IPS-20b (cell line): ENCODE measurements around the gene MESD.
"Not testable (repeated sequence)": the region's sequence is repeated elsewhere in the genome, so short reads cannot be mapped to it uniquely, and the experiment has no call there.

Source experiments
- H3K27ac ChIP-seq: one replicate; pipeline ENCODE4 v1.5.1; 2013; ENCODE audit warnings: low read length
- H3K27me3 ChIP-seq: 2 replicates; pipeline ENCODE4 v1.6.1; 2013; ENCODE audit warnings: mild to moderate bottlenecking, low read length, inconsistent platforms; ENCODE audit not compliant: insufficient read depth
- H3K36me3 ChIP-seq: 2 replicates; pipeline ENCODE4 v1.6.1; 2013; ENCODE audit warnings: low read depth, mild to moderate bottlenecking, inconsistent platforms, low read length, moderate library complexity; ENCODE audit not compliant: insufficient read depth
- H3K4me1 ChIP-seq: 2 replicates; pipeline ENCODE4 v1.6.1; 2013; ENCODE audit warnings: mild to moderate bottlenecking, control low read depth, inconsistent platforms, low read length, moderate library complexity; ENCODE audit not compliant: insufficient read depth
- H3K4me3 ChIP-seq: 2 replicates; pipeline ENCODE4 v1.5.1; 2013; ENCODE audit warnings: mild to moderate bottlenecking, low read length, inconsistent platforms
- H3K9ac ChIP-seq: 2 replicates; pipeline ENCODE4 v1.6.1; 2013; ENCODE audit warnings: low read depth, mild to moderate bottlenecking, inconsistent platforms, low read length, moderate library complexity
- H3K9me3 ChIP-seq: 2 replicates; pipeline ENCODE4 v1.6.1; 2013; ENCODE audit warnings: mild to moderate bottlenecking, low read depth, low read length, inconsistent platforms; ENCODE audit not compliant: insufficient read depth

Gene MESD

DNA sequence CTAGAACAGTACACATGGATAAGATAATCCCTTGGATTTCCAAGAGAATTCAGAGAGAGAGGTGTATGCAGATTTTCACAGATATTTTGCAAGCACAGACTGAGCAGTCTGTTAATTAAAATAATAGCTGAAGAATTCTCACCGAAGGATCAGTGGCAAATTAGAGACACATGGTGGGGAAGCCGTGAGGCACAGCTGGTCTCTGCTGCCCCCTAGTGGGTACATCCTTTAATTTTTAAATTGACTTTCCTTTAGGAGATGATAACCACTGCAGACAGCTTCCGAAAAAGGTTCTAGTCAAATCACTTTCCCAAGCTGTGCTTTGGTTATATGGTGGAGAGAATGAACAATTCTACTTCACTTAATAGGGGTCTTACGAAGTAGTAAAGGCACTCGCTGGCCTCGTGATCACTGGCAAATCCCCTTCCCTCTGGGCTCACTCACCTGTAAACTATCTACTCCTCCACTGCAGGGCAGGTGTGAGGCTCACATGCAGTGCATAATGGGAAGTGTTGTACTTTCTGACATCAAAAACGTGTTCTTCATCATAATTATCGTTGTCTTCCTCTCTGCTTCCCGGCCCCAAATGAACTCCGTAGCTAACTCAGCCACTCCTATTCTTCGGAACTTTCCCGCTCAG is 19.5 kb downstream of the MESD start:
- Histone ChIP-seq H3K27ac (no peak overlapping the region), H3K36me3 (peaks cover 13% of the 10 kb centered on the region; the same call in 1 of the 2 replicates), H3K27me3 (no peaks in the 10 kb centered on the region), H3K4me3 (no peak overlapping the region), H3K9me3 (no peaks in the 10 kb centered on the region), H3K9ac (no peak overlapping the region), H3K4me1 (peaks cover 23% of the 10 kb centered on the region)

DNA sequence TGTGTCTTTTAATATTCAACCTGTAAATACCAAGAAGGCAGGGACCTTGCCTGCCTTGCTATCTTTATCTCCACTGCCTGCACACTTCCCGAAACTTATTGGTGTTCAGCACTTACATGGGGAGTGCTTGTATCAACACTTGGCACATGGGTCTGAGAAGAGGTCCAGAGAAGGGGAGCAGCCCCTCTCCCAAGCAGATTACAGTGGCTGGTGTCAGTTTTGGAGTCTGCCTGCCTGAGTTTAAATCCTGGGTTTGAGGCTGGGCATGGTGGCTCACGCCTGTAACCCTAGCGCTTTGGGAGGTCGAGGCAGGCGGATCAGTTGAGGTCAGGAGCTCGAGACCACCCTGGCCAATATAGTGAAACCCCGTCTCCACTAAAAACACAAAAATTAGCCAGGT is 20.3 kb downstream of the MESD start:
- Histone ChIP-seq H3K9me3 (no peaks in the 10 kb centered on the region), H3K36me3 (peaks cover 13% of the 10 kb centered on the region; the same call in 1 of the 2 replicates), H3K27me3 (no peaks in the 10 kb centered on the region), H3K4me3 (no peak overlapping the region), H3K9ac (no peak overlapping the region), H3K27ac (no peak overlapping the region), H3K4me1 (peaks cover 23% of the 10 kb centered on the region)

DNA sequence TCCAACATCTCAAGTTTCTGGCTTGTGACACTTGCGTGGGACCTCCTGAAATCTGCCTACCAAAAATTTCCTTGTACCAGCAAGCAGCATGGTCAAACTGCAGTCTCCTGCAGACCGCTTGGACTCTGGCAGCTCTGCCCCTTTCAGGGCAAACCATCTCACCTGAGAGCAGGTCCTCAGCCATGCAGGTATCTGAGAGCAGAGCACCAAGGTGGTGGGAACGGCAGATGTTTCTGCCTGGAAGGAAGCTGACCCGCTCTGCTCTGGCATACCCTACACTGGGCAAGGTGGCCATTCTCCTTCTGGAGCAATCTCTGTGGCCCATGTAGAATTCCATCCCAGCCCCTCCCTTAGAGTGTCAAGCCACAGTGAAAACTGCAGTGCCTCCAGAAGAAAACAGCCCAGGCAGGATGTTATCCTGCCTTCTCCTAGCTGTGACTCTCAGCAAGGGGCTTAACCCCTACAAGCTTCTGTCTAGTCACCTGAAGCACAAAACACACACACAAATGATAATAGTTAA is 21.6 kb downstream of the MESD start:
- peaks cover 13% of the 10 kb centered on the region; the same call in 1 of the 2 replicates for H3K36me3 ChIP-seq
- peak overlapping the region; percentile 58 for H3K27ac ChIP-seq
- no peaks in the 10 kb centered on the region for H3K9me3 ChIP-seq
- H3K9ac ChIP-seq = peak overlapping the region; percentile 58; the same call in 1 of the 2 replicates
- H3K4me1 ChIP-seq = peaks cover 23% of the 10 kb centered on the region
- peak overlapping the region; percentile 42; the same call in 1 of the 2 replicates for H3K4me3 ChIP-seq
- H3K27me3 ChIP-seq = no peaks in the 10 kb centered on the region

DNA sequence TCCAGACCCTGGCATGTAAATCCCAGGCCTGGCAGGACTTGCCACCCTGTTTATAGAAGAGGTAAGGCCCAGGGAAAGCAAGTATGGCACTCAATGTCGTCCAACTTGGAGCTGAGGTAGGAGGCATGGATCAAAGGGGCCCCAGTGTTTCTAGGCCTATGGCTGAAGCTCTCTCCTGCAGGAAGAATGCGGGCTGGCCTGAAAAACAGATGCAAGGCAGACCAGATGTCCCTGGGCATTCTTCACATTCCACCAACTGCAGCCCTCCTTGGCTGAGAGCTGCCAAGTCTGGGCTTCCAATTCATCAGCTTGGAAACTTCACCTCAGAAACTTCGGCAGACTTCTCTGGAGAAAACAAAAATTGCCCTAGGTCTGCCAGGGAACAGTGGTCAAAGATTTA is 22.2 kb downstream of the MESD start:
- Histone ChIP-seq H3K4me3 (peak overlapping the region; percentile 42; the same call in 1 of the 2 replicates), H3K4me1 (peaks cover 23% of the 10 kb centered on the region), H3K36me3 (peaks cover 13% of the 10 kb centered on the region; the same call in 1 of the 2 replicates), H3K9me3 (no peaks in the 10 kb centered on the region), H3K27me3 (no peaks in the 10 kb centered on the region), H3K27ac (no peak overlapping the region), H3K9ac (peak overlapping the region; percentile 58; the same call in 1 of the 2 replicates)

DNA sequence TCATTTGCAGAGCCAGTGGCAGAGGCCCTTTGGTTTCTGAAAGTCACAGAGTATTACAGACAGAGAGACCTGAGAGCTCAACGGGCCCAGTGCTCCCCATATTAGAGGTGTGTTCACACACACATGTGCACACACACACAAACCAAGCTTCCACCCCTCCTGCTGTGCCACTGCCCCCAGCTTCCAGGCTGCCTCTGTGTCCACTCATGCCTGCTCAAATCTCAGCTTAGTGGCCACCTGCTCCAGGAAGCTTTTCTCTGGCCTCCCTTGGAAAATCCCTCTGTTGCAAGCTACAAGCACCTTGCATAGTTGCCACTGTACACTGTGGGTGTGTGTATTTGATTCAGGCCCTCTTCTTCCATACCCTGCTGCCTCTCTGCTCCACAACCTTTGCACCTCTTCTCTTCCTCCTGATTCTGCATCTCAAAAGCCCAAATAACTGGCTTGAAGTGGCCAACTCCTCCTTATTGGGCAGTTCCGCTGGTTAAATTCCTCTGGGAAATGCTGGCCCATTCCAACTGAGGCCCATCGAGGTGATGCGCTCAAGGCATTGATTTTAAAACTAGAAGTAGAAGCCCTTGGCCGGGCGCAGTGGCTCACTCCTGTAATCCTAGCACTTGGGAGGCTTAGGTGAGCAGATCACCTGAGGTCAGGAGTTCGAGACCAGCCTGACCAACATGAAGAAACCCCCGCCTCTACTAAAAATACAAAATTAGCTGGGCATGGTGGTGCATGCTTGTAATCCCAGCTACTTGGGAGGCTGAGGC is 23.0 kb downstream of the MESD start:
- peaks cover 13% of the 10 kb centered on the region; the same call in 1 of the 2 replicates for H3K36me3 ChIP-seq
- H3K27me3 ChIP-seq = no peaks in the 10 kb centered on the region
- no peaks in the 10 kb centered on the region for H3K9me3 ChIP-seq
- peaks cover 23% of the 10 kb centered on the region for H3K4me1 ChIP-seq
- H3K27ac ChIP-seq = no peak overlapping the region
- no peak overlapping the region for H3K9ac ChIP-seq
- no peak overlapping the region for H3K4me3 ChIP-seq

DNA sequence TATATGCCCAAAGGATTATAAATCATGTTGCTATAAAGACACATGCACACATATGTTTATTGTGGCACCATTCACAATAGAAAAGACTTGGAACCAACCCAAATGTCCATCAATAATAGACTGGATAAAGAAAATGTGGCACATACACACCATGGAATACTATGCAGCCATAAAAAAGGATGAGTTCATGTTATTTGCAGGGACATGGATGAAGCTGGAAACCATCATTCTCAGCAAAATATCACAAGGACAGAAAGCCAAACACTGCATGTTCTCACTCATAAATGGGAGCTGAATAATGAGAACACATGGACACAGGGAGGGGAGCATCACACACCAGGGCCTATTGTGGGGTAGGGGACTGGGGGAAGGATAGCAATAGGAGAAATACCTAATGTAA is 24.2 kb downstream of the MESD start:
- H3K27ac ChIP-seq, H3K9me3 ChIP-seq, H3K27me3 ChIP-seq, H3K4me3 ChIP-seq, H3K9ac ChIP-seq: not testable (repeated sequence)
- Histone ChIP-seq H3K4me1 (peaks cover 12% of the 10 kb centered on the region; the same call in 1 of the 2 replicates), H3K36me3 (peaks cover 13% of the 10 kb centered on the region; the same call in 1 of the 2 replicates)

DNA sequence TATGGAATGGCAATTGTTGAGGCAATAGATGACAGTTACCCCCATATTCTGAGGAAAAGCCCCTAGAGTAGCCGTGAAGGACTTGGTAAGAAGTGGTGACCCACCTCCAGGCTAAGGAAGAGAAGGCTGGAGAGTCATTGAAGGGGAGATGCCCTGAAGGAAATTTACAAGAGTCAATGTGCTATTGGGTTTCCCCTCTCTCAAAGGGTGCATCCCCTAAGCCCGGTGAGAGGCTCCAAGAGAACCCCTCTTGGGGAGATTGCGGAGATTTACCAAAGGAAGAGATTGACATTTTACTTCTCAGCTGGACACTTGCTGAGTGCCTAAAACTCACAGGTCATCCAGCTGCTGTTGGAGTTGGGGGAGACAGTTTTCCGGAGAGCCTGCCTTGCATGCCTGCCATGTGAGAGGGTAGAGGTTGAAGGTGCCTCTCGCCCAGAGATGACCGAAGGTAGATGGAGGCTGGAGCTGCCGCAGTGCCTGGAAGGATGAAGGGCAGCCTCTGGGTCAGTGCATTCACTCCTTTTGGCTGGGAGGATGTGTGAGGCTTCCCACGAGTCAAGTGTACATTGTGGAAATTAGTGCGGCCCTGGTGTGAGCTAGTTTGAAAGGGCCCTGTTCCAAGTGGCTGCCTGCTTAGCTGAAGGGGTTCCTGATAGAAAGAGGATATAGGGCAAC is 30.7 kb downstream of the MESD start:
- Histone ChIP-seq H3K9me3 (no peaks in the 10 kb centered on the region), H3K4me3 (no peak overlapping the region), H3K27me3 (no peaks in the 10 kb centered on the region), H3K9ac (no peak overlapping the region), H3K27ac (no peak overlapping the region), H3K4me1 (peaks cover 9% of the 10 kb centered on the region), H3K36me3 (peaks cover 9% of the 10 kb centered on the region; the same call in 1 of the 2 replicates)

DNA sequence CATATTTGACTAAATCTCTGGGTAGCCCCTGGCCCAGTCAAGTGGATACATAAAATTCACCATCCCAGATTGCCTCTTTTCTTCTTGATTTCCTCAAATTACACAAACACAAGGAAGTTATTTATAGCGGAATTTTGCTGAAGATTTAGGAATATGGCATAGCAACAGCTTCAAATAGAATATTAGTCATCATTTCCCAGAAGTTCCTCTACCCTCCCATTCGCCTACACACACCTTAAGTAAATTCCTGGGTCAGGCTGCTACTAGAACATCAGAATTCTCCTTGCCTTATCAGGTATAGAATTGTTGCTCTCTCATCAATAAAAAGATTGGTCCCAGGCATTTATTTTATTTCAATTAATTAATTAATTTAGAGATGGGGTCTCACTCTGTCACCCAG is 31.6 kb downstream of the MESD start:
- H3K4me1 ChIP-seq = peaks cover 12% of the 10 kb centered on the region
- peaks cover 9% of the 10 kb centered on the region; the same call in 1 of the 2 replicates for H3K36me3 ChIP-seq
- no peak overlapping the region for H3K27ac ChIP-seq
- H3K27me3 ChIP-seq = no peaks in the 10 kb centered on the region
- no peak overlapping the region for H3K4me3 ChIP-seq
- H3K9me3 ChIP-seq = no peaks in the 10 kb centered on the region
- H3K9ac ChIP-seq = no peak overlapping the region

DNA sequence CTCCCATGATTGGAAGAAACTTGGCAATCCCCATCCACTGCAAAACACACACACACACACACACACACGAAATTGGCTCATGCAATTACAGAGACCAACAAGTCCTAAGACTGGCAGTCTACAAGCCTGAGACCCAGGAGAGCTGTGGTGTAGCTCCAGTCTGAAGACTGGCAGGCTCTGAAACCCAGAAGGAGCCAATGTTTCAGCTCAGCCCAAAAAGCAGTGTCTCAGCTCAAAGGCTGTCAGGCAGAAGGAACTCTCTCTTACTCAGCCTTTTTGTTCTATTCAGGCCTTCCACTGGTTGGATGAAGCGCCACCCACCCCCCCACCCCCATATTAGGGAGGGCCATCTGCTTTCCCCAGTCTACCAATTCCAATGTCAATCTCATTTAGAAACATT is 32.1 kb downstream of the MESD start:
- H3K4me3 ChIP-seq = no peak overlapping the region
- H3K4me1 ChIP-seq = peaks cover 12% of the 10 kb centered on the region
- H3K27ac ChIP-seq = no peak overlapping the region
- no peaks in the 10 kb centered on the region for H3K27me3 ChIP-seq
- H3K9ac ChIP-seq = peak overlapping the region; percentile 15; the same call in 1 of the 2 replicates
- no peaks in the 10 kb centered on the region for H3K9me3 ChIP-seq
- H3K36me3 ChIP-seq = peaks cover 9% of the 10 kb centered on the region; the same call in 1 of the 2 replicates

DNA sequence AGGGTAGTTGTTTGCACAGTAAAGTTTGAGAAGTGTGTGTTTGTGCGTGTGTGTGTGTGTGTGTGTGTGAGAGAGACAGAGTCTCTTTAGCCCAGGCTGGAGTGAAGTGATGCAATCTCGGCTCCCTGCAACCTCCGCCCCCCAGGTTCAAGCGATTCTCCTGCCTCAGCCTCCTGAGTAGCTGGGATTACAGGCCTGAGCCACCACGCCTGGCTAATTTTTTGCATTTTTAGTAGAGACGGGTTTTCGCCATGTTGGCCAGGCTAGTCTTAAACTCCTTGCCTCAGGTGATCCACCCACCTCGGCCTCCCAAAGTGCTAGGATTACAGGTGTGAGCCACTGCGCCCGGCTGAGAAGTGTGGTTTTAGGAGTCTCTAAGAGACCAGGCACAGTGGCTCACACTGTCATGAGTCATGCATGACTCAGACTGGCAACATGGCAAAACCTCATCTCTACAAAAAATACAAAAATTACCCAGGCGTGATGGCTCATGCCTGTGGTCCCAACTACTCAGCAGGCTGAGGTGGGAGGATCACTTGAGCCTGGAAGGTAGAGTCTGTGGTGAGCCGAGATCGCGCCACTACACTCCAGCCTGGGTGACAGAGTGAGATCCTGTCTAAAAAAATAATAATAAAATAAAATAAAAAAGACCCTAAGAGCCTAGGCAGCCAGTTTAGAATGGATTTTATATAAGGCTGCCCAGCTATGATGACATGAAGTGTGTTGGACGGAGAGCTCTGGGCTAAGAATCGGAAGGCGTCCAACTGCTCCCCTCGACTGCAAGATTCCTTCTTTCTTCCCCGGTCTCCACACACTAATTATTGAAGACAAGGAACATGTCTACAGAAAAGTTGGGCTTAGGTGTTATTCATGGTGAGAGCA is 33.8 kb downstream of the MESD start:
- Histone ChIP-seq H3K36me3 (peaks cover 23% of the 10 kb centered on the region), H3K4me1 (peaks cover 12% of the 10 kb centered on the region)
- H3K4me3 ChIP-seq, H3K9me3 ChIP-seq, H3K27ac ChIP-seq, H3K9ac ChIP-seq, H3K27me3 ChIP-seq: not testable (repeated sequence)
